Ishikawa (cell line): ENCODE measurements around the gene MED13L.

Experiments used
- CEBPB ChIP-seq: IDR thresholded peaks from 2 replicates; pipeline ENCODE4 v1.6.1; 2012
- EP300 ChIP-seq: IDR thresholded peaks from 2 replicates; pipeline ENCODE4 v1.6.1; 2012; ENCODE audit warnings: borderline replicate concordance
- MAX ChIP-seq: IDR thresholded peaks from 2 replicates; pipeline ENCODE4 v1.6.1; 2012
- RAD21 ChIP-seq: IDR thresholded peaks from 2 replicates; pipeline ENCODE4 v1.6.1; 2012; ENCODE audit warnings: low read depth
- TAF1 ChIP-seq: IDR thresholded peaks from 2 replicates; pipeline ENCODE4 v1.6.1; 2012; ENCODE audit warnings: low read depth, mild to moderate bottlenecking
- TCF12 ChIP-seq: IDR thresholded peaks from 2 replicates; pipeline ENCODE4 v1.6.1; 2012; ENCODE audit warnings: low read depth
- USF1 ChIP-seq: IDR thresholded peaks from 2 replicates; pipeline ENCODE4 v1.6.1; 2012
- YY1 ChIP-seq: IDR thresholded peaks from 2 replicates; pipeline ENCODE4 v1.6.1; 2012; ENCODE audit warnings: low read depth

GRCh38 chr12:116145451-116145850 is 132.0 kb downstream of the MED13L start:
- TF ChIP-seq RAD21 = no peak
- no peak for TF ChIP-seq EP300
- TF ChIP-seq YY1 = no peak
- no peak for TF ChIP-seq CEBPB
- no peak for TF ChIP-seq TCF12
- TF ChIP-seq MAX = no peak
- TF ChIP-seq USF1 = no peak
- TF ChIP-seq TAF1 = no peak
